ENCODE measurements around the gene NAT9.

GRCh38 chr17:74763565-74764387, 12.4 kb downstream of the NAT9 start:
- TF ChIP-seq CTCF (IDR thresholded peaks at IDR 0.05) = no peak
- TF ChIP-seq POLR2A (IDR thresholded peaks at IDR 0.05) = peak; percentile 79 to 89
